ENCODE measurements around the gene WAPL. TPM values are rescaled to one million over a fixed set of nuclear protein-coding genes. Genes with fewer than 3 reads are reported as not detected.

The WAPL gene
- polyA plus RNA-seq, 1 of the 3 experiments (the other 2 are of a cell fraction), result 8.7 TPM

GRCh38 chr10:86512137-86512536 lies 9.5 kb downstream of the WAPL start:
- no peaks in the 10 kb centered on the region for H3K9me3 ChIP-seq
- TF ChIP-seq MXI1 (IDR thresholded peaks at IDR 0.05; ENCODE audit: low read depth, low read length) (no peak), ZBTB33 (IDR thresholded peaks at IDR 0.05; ENCODE audit: borderline replicate concordance, low read depth) (no peak), FOXJ3 (CRISPR knock-in tag; IDR thresholded peaks at IDR 0.05) (no peak), MEF2A (IDR thresholded peaks at IDR 0.05; ENCODE audit: borderline replicate concordance, low read depth) (no peak), TCF12 (IDR thresholded peaks at IDR 0.05) (no peak), SMC3 (IDR thresholded peaks at IDR 0.05; ENCODE audit: low read depth, low read length) (no peak), USF1 (IDR thresholded peaks at IDR 0.05; ENCODE audit: borderline replicate concordance, low read depth) (no peak), NRF1 (IDR thresholded peaks at IDR 0.05; ENCODE audit: low read depth, low read length) (no peak), PBX3 (IDR thresholded peaks at IDR 0.05) (no peak), CTCF (IDR thresholded peaks at IDR 0.05) (no peak), ELF1 (IDR thresholded peaks at IDR 0.05) (no peak), TAF1 (IDR thresholded peaks at IDR 0.05; ENCODE audit: borderline replicate concordance, low read depth, low read length) (no peak), TEAD4 (IDR thresholded peaks at IDR 0.05; ENCODE audit: borderline replicate concordance, insufficient read depth) (no peak), EZH2phosphoT487 (IDR thresholded peaks at IDR 0.05; ENCODE audit: borderline replicate concordance, low read depth) (no peak)
- peaks cover 100% of the 10 kb centered on the region for H3K79me2 ChIP-seq (ENCODE audit: insufficient read depth)
- H3F3A ChIP-seq (replicated peaks; ENCODE audit: insufficient read depth), result peaks cover 13% of the 10 kb centered on the region
- POLR2A ChIA-PET, result no interaction called here
- CTCF ChIA-PET, result no interaction called here
- no peak overlapping the region for H3K9ac ChIP-seq
- H3K27ac ChIP-seq (ENCODE audit: low read depth in 2 of 2, low read length in 1 of 2), result no peak overlapping the region
- peaks cover 2 to 8% of the 10 kb centered on the region in 2 experiments; a peak in 3 of 4 replicates for H3K4me1 ChIP-seq (ENCODE audit: control insufficient read depth in 1 of 2, insufficient read depth in 2 of 2, low read depth in 1 of 2, low read length in 1 of 2)
- H3K36me3 ChIP-seq (replicated peaks in 1 of 2; ENCODE audit: control insufficient read depth in 1 of 2, insufficient read depth in 2 of 2, low read length in 1 of 2), result peaks cover 14 to 48% of the 10 kb centered on the region in 2 experiments
- no peaks in the 10 kb centered on the region for H3K9me2 ChIP-seq
- no peak overlapping the region for H2AFZ ChIP-seq (ENCODE audit: low read depth)
- H4K20me1 ChIP-seq (ENCODE audit: insufficient read depth), result peaks cover 91% of the 10 kb centered on the region
- H3K27me3 ChIP-seq (ENCODE audit: insufficient read depth), result no peaks in the 10 kb centered on the region
- DNase-seq, result no peak
- no peak overlapping the region for H3K4me3 ChIP-seq (ENCODE audit: low read depth in 2 of 2, low read length in 1 of 2)
- no peak overlapping the region for H3K4me2 ChIP-seq
- 100% methylated on average over 2 of the region's 2 CpGs for WGBS (ENCODE audit: low lambda C conversion rate)
